ENCODE data around the gene GJC3.
"Not testable (repeated sequence)": the region's sequence is repeated elsewhere in the genome, so short reads cannot be mapped to it uniquely, and the experiment has no call there.

GJC3 gene

GRCh38 chr7:99928994-99929729, at the start of gene GJC3:
Gene GJC3, minus strand, starts transcription at chr7:99929620. Its CDS starts 0 bp downstream, at chr7:99929620.
- no peak for DNase-seq

GRCh38 chr7:99976626-99977025, 47.2 kb upstream of the GJC3 start:
- no peak for DNase-seq

GRCh38 chr7:99975782-99976521, 46.5 kb upstream of the GJC3 start, which contains the start of gene AZGP1:
Gene AZGP1, minus strand, starts transcription at chr7:99976031. Its CDS starts 11 bp downstream, at chr7:99976020.
- no peak for DNase-seq

- DNase-seq = no peak
Measured at GRCh38 chr7:99974681-99975080, 45.3 kb upstream of the GJC3 start.

GRCh38 chr7:99973817-99974216, 44.4 kb upstream of the GJC3 start:
- DNase-seq = not testable (repeated sequence)

- DNase-seq = no peak
Measured at GRCh38 chr7:99971242-99971641, 41.8 kb upstream of the GJC3 start.

GRCh38 chr7:99969813-99970212, 40.4 kb upstream of the GJC3 start:
- not testable (repeated sequence) for DNase-seq

GRCh38 chr7:99969298-99969697, 39.9 kb upstream of the GJC3 start:
- no peak for DNase-seq

GRCh38 chr7:99958564-99959227, 29.3 kb upstream of the GJC3 start:
- DNase-seq = no peak

GRCh38 chr7:99955247-99955646, 25.8 kb upstream of the GJC3 start:
- no peak for DNase-seq

- not testable (repeated sequence) for DNase-seq
Measured at GRCh38 chr7:99954643-99955042, 25.2 kb upstream of the GJC3 start.

- no peak for DNase-seq
Measured at GRCh38 chr7:99953649-99954048, 24.2 kb upstream of the GJC3 start.

- not testable (repeated sequence) for DNase-seq
Measured at GRCh38 chr7:99952649-99953048, 23.2 kb upstream of the GJC3 start.

- not testable (repeated sequence) for DNase-seq
Measured at GRCh38 chr7:99950819-99951218, 21.4 kb upstream of the GJC3 start.

GRCh38 chr7:99949645-99950228, 20.3 kb upstream of the GJC3 start:
- DNase-seq = no peak

- no peak for DNase-seq
Measured at GRCh38 chr7:99947608-99948007, 18.2 kb upstream of the GJC3 start.

GRCh38 chr7:99944497-99945070, 15.2 kb upstream of the GJC3 start:
- no peak for DNase-seq

- no peak for DNase-seq
Measured at GRCh38 chr7:99943641-99944496, 14.4 kb upstream of the GJC3 start.

- no peak for DNase-seq
Measured at GRCh38 chr7:99938296-99938695, 8.9 kb upstream of the GJC3 start.

- not testable (repeated sequence) for DNase-seq
Measured at GRCh38 chr7:99935009-99935408, 5.6 kb upstream of the GJC3 start.

GRCh38 chr7:99930376-99930775, 956 bp upstream of the GJC3 start:
- DNase-seq = no peak

GRCh38 chr7:99929730-99930053, 272 bp upstream of the GJC3 start:
- DNase-seq = no peak
